ENCODE data around the gene PIK3R6.

The PIK3R6 gene

DNA sequence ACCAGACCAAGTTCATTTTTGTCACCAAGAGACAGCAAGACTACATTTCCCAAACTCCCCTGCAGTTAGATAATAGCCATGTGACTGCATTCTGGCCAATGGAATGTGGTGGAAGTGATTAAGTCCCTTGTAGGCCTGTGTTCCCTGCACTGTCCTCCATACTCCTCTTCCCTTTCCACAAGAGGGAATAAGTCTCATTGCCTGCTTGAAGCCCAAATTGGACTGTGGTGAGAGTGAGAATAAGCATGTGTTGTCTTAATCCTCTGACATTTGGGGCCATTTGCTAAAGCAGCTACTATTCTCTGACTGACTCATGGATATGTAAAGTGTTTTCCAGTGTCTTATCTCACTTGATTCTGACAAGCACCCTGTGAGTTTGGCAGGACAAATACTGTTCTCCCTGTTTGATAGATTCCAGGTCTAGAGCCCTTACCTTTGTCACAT, 20.7 kb downstream of the PIK3R6 start:
- DNase-seq: peak; percentile 12

DNA sequence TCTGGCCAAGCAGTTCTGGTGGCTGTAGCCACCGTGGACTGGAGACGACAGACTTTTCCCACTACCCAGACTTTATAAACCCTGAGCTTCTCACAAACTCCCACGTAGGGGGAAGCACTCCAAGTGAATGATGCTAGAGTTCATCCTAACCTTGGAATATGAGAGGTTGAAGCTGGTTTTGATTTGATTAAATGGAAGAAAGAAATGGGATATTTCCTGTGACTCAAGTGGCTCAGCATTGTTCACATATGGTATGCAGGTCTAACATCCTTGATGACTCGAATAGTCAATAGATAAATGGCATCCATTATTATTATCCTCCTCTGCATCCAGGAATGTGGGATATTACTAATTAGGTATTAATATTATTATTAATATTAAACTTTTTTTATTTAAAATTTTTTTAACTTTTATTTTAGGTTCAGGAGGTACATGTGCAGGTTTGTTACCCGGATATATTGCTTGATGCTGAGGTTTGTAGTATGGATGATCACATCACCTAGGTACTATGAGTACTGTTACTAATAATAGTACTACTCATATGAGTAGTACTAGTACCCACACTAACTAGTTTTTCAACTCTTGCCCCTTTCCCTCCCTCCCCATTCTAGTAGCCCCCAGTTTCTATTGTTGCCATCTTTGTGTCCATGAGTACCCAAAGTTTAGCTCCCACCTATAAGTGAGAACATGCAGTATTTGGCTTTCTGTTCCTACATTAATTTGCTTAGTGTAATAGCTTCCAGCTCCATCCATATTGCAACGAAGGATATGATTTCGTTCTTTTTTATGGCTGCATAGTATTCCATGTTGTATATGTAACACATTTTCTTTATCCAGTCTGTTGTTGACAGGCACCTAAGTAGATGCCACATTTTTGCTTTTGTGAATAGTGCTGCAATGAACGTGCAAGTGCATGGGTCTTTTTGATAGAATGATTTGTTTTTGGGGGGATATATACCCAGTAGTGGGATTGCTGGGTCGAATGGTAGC, 22.9 kb downstream of the PIK3R6 start:
- DNase-seq: no peak

DNA sequence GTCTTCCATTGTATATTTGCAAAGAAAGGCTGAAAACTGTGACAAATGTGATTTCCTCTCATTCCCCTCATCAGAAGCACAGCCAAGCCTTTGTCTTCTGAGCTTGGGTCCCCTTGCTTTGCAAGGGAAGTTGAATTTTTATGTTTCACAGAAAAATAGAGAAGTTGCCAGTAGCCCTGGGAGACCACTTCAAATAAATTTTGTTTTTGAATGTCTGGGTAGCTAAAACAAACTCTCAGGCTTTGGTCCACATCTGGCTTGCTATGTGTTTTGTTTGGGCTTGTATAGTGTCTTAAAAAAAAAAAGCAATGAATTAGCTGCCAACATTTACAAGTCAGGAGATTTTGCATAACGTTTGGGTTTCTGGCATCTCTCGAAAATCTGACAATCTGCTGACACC, 24.1 kb downstream of the PIK3R6 start:
- no peak for DNase-seq

DNA sequence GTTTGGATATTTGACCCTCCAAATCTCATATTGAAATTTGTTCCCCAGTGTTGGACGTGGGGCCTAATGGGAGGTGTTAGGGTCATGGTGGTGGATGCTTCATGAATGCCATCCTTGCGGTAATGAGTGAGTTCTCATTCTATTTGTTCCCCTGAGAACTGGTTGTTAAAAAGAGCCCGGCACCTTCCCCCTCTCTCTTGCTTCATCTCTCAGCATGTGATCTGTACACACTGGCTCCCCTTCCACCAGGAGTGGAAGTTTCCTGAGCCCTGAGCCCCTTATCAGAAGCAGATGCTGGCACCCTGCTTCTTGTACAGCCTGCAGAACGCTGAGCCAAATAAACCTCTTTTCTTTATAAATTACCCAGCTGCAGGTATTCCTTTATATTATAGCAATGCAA, 25.6 kb downstream of the PIK3R6 start:
- no peak for DNase-seq

DNA sequence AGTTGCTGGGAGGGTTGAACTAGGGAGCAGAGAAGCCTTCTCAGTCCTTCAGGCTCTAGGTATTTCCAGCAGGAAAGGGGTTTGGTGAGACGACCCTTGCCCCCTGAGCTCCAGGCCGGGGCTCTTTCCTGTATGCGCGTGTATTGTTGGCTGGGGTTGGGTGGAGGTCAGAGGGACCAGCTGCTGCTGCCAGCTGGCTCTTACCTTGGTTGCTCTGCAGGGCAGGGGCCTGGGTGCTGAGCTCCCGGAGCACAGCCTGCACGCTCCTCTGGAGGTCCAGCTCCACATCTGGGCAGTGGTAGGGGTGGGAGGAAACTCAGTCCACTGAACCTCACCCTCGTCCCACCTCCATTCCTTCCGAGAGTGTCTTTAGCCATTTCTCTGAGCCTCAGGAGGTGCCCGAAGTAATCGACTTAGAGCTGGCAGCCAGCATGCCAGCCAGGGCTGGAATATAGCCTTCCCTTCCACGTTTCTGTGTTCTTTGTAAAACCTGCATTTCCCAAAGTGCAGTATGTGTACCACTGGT, 28.0 kb downstream of the PIK3R6 start:
- DNase-seq: no peak

DNA sequence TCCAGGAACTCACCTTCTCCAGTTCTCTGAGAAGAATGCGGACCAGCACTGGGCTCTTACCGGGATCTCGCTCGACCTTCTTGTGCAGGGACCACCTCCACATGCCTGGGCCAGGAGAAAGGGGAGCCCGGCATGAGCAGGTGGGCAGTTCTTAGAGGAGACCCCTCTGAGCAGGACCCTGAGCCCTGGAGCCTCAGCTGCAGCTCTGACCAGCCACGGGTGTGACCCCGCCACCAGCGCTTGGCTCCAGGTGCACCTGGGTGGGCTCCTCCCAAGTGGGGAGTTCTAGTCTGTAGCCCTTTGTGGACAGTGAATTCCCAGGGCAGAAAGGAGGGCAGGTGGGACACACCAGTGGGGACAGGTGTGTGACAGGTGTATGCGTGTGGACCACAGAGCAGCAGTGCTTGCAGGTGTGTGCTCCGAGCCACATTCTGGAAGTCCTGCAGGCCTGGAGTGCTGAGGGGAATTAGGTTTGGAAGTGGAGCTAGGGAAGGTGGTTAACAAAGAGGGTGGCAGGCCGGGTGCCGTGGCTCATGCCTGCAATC, 28.9 kb downstream of the PIK3R6 start:
- DNase-seq: no peak

DNA sequence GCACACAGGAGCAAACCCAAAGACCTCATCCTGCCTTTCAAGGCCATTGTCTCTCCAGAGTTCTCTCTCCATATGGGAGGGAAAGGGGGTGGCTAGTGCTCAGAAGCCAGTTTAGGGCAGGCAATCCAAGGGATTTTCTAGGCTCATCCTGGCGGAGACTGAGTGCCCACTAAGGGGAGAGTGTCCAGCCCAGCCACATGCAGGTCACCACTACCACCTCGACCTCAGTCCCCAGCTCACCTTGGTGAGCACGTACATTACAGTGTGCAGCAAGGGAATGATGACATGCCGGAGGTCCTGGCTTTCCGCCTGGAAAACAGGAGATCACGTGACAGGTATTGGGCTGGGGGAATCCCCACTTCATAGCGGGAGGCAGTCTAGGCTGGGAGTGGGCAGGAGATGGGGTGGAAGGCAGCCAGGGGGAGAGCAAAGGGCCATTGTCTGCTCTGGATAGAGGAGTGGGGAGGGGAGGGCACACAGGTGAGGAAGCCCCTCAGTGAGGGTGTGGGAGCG, 29.9 kb downstream of the PIK3R6 start:
- DNase-seq: peak; percentile 16

DNA sequence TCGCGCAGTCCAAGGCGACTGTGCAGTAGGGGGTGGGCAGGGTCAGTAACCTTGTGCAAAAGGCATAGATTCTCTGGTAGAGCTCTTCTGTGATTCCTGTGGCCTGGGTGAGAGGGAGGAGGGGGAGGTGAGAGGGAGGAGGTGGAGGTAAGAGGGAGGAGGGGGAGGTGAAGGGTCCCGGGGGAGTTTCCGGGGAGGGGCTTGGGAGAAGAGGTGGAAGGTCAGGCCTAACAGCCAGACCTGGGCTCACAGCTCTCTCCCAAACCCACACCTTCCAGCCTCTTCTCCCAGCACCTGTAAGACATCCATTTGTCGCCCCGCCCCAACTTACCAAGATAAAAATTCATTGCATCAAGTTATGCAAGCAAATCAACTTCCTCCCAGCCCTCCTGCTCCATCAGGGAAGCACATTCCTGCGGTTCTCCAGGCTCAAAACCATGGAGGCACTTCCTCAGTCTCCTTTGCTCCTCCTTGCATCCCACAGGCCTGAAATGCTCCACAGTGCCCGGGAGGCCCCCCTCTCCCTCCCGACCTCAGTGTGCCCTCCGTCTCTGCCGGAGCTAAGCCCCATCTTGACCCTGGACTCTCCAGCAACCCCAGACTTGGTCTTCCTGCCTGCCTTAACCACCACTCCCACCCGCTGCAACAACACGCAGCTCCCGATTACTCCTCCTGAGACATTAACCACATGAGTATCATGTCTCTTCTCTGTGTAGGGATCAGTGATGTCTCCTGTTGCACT, 30.5 kb downstream of the PIK3R6 start:
- DNase-seq: peak; percentile 18

DNA sequence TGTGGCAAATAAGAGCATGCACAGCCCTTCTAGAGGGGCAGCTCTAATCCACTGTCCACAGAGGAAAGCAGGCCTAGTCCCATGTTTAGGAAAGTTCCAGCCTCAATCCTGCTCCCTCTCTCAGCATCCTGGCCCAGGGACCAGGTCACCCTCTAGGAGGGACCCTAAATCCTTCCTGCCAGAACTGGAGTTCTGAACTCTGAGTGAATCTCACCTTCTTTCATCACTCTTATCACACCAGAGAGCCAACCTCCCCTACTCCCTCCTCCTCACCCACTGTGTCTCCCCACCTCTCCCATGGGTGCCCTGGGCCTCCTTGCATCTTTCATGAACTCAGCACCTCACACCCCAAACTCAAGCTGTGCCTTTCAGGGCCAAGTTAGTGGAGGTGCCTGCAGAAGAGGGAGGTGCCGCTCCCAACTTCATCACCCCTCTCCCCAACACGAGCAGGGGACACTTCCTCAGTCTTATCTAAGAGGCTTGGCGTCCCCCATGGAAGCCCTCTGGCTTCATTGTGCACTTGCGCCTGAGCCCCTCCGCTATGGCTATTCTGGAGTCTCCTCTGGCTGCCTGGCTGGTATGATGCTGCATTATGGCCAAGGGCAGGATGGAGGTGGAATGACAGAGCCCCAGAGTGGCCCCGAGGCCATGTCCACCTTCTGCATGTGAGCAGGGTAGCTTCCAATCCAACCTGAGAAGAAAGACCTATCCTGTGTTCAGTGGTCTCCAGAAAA, 31.7 kb downstream of the PIK3R6 start:
- DNase-seq: no peak

DNA sequence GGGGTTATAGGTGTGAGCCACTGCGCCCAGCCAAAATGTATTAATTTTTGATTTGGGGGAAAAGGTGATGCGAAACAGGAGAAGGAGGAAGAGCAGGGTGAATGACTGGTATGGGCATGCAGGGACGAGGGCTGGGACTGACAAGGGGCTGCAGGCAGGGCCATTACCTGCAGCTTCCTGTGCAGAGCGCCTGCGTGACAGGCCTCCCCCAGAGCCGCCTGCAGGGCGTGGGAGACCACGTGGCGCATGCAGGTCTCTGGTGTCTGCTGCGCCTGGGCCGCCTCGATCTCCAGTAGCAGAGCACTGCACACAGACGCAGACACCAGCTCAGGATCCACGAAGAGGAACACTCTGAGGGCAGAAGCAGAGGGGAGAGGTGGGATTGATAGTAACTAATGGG, 32.4 kb downstream of the PIK3R6 start:
- DNase-seq: no peak

DNA sequence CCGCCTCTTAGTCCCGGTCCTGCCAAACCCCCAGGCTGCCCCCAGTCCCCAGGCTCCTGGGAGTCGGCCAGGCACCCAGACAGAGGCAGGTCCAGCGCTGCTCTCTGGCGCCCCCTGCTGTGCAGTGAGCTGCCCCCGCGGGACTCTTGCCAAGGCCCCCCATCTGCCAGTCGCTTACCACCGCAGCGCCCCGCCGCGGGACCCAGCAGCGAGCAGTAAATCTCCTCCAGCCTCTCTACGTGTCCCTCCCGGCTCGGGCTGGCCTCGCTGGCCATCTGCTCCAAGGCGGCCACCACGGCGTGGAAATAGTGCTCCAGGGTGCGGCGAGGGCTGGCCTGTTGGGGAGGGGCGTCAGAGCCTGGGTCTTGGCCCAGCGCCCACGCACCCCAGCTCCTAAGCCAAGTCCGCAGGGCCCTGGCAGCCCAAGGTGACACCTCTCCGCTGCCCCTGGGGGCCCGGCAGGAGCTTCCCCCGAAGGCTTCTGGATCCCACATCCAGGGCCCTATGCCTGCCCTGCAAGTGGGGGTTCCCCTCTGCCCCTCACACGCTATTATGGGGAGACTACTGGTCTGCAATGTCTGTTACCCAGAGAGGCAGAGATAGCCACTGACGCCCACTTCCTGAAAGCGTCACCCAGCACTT, 34.6 kb downstream of the PIK3R6 start:
- no peak for DNase-seq

DNA sequence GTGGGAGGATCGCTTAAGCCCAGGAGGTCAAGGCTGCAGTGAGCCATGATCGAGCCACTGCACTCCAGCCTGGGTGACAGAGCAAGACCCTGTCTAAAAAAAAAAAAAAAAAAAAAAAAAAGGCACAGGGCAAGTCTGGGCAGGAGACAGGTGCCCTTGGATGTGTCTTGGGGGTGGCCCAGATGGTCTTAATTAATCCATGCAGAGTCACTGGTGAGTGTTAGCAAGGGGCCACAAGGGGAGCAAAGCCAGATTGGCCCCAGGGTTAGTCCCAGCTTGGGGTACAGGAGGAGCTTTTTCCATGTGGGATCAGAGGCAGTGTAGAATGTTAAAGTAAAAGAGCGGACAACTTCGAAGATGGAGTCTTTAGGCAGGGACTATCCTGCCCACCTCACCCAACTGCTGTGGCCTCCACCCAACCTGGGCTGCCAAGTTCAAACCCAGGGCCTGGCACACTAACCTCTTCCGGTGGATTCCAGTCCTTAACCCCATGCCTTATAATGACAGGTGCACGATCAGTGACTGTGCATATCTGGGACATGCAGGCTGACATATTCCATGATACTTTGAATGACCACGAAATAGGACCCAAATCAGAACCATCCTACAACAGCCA, 36.1 kb downstream of the PIK3R6 start:
- DNase-seq: no peak

DNA sequence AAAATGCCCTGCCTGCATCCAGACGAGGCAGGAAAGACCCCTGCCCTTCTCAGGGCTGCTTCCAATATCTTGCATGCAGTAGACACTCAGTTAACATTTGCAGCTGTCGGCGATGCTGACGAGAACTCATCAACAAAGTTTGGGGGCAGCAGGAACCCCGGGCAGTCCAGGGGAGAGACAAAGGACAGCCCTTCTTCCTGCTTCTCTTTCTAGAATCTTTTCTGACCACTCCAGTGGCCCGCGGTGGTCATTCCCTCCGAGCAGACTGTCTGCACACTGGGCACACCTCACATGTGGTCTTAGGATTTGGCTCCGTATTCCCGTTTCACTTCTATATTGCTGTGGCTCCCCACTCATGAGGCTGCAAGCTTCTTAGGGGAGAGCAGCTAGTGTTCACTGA, 37.3 kb downstream of the PIK3R6 start:
- no peak for DNase-seq

DNA sequence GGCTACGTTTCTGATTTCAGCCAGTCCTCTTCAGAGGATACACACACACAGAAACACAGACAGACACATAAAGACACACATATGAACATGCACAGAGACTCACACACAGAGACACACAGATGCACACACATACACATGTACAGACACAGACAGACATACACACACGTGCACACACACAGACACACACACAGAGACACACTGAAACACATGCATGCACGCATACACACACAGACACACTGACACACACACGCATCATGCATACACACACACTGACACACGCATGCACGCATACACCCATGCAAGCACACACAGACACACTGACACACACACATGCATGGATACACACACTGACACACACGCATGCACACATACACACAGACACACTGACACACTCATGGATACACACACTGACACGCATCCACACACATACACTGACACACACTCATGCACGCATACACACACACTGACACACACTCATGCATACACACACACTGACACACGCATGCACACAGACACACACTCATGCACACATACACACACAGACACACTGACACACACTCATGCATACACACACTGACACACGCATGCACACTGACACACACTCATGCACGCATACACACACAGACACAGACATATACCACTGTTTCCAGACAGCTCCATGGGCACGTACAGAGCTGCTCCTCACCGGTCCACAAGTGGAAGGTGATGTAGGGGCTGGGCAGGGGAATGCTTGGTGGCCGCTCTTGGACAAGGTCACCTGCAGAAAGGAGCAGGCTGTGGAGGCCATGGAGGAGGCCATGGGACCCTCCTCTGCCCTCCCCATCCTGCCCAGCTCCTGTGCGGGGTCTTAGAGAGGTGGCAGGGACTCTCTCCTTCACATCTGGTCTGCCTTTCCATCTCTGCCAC, 38.2 kb downstream of the PIK3R6 start:
- DNase-seq: no peak

DNA sequence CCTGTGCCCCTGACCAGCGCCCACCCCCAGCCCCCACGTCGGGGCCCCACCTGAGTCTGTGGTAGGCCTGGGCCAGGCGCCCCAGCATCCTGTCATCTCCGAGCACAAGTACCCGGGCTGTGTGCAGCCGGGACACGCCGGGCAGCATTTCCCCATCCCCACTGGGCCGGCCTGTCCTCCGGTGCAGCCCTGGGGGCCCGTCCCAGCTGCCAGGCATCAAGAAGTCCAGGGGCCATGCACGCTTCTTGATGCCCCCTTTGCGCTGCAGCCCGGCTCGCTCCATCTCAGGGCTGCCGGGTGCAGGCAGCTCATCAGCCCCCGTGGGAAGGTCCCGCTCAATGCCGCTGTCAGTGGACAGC, 39.0 kb downstream of the PIK3R6 start:
- no peak for DNase-seq

DNA sequence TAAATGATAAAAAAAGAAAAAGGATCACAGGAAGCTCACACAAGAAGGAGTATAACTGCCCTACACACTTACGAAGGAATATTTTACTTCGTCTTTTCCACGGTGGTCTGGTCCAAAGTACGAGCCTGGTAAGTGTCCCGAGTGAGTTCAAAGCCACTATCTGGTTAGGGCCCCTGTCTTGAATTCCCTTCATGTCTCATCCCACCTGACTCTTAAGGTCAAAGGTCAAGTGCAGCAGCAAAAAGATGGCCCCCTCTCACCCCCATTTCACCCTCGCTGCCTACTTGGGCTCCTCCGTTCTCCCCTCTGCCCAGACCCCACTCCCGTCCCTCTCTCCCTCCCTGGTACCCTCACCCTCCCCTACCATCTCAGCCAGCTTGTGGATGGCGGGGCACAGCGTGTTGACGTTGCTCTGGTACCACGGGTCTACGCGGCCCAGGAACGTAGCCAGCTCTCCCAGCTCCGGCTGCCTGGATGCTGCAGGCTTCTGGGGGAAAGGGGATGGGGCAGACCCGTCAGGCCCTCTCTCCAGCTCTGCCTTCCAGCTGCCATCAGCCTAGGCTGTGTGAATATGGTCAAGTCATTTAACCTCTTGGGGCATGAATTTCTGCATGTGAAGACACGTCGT, 40.6 kb downstream of the PIK3R6 start:
- no peak for DNase-seq

DNA sequence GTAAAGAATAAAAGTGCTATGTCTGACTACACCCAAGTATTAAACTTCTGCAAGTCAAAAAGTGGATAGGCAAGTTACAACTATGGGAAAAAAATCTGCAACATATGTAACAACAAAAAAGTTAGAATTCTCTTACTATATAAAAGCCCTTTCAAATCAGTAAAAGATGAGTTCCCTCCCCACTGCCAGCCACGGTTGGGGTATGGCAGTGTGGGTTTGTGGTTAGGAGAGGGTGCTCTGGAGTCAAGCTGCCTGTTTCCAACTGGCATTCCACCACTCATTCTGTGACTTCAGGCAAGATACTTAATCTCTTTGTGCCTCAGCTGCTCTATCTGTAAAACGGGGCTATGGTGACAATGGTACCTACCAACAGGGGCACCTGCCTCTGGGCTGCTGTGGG, 41.7 kb downstream of the PIK3R6 start:
- no peak for DNase-seq

DNA sequence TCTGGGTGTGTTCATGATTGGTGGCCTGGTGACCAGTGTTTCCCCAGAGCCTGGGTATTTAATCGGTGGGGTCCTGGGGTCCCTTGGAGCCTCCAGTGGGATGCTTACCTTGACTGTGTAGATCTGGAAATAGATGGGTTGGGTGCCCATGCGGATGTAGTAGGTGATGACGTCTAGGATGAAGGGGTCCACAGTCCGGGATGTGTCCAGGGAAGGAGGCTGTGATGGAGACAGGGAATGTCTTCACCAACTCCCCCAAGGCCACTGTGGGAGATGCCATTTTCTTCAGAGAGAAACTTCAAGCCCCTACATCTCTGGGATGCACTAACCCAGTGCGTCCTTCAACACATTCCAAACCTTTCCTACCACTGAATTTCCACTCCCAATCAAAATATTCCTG, 44.2 kb downstream of the PIK3R6 start:
- no peak for DNase-seq

DNA sequence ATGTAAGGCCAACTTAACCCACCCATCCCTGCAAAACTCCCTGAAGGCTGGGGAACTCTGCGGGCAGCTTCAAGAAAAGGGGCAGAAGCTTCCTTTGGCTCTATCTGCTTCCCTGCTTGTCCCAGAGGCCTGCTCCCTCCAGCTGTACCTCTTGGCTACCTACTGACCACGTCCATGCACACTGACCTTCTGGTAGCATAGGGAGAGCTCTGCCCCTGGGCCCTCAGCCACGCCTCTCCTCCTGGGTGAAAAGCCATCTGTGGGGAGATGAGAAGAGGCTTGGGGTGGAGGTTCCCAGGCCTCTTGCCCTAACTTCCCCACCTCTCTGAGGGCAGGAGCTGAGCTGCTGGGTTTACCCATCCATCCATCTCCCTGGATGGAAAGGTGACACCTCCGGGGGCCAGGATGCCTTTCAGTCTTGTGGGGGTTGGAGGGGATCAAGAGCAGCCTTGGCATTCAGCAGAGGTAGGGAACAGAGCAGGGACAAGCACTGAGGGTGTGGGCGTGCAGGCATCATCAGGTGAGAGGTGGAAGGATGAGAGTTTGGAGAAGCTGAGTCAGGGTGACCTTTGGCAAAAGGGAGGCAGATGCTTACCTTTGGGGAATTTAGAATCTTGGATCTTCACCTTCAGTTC, 45.0 kb downstream of the PIK3R6 start:
- DNase-seq: no peak
